Liver (tissue), 9 donors: Measurements from ENCODE around the gene PISD. TPM values are rescaled to one million over a fixed set of nuclear protein-coding genes. Genes with fewer than 3 reads are reported as not detected.

Source experiments
- DNase-seq: peaks from one replicate; pipeline ENCODE4 v3.0.0-alpha.2; 2017; ENCODE audit warnings: low spot score
- H3K27ac ChIP-seq, 2 donors: one replicate each; pipeline ENCODE4 v1.7.0; 2013; ENCODE audit warnings: inconsistent platforms in 2 of 2, low read length in 2 of 2, control low read depth in 1 of 2, low read depth in 1 of 2, mild to moderate bottlenecking in 1 of 2
- H3K27me3 ChIP-seq, 4 donors: one replicate each; pipeline versions ENCODE4 v1.6.1 to v1.7.0; 2013; ENCODE audit warnings: low read length in 3 of 4, inconsistent platforms in 1 of 4, mild to moderate bottlenecking in 1 of 4, moderate library complexity in 1 of 4; ENCODE audit not compliant: control insufficient read depth in 4 of 4, insufficient read depth in 4 of 4
- H3K36me3 ChIP-seq, 4 donors: one replicate each; pipeline versions ENCODE4 v1.6.1 to v1.7.0; 2013; ENCODE audit warnings: low read length in 3 of 4, mild to moderate bottlenecking in 3 of 4, low read depth in 1 of 4, moderate library complexity in 1 of 4; ENCODE audit not compliant: control insufficient read depth in 4 of 4, insufficient read depth in 3 of 4
- H3K4me1 ChIP-seq, 4 donors: one replicate each; pipeline versions ENCODE4 v1.6.1 to v1.7.0; 2013; ENCODE audit warnings: low read length in 3 of 4, mild to moderate bottlenecking in 3 of 4, moderate library complexity in 1 of 4; ENCODE audit not compliant: control insufficient read depth in 4 of 4, insufficient read depth in 4 of 4
- H3K4me3 ChIP-seq, 3 donors: one replicate each; pipeline versions ENCODE4 v1.6.1 to v1.7.0; 2013; ENCODE audit warnings: low read length in 3 of 3, control low read depth in 1 of 3, low read depth in 1 of 3, mild to moderate bottlenecking in 1 of 3
- H3K9ac ChIP-seq, 2 donors: one replicate each; pipeline ENCODE4 v1.7.0; 2013; ENCODE audit warnings: low read length in 2 of 2, mild to moderate bottlenecking in 2 of 2, moderate library complexity in 2 of 2, control low read depth in 1 of 2, low read depth in 1 of 2
- H3K9me3 ChIP-seq, 4 donors: one replicate each; pipeline versions ENCODE4 v1.6.1 to v1.7.0; 2013; ENCODE audit warnings: low read length in 3 of 4; ENCODE audit not compliant: control insufficient read depth in 4 of 4
- EGR1 ChIP-seq, 2 donors: IDR thresholded peaks; 2 replicates each; pipeline ENCODE4 v1.6.1; 2016 to 2018; ENCODE audit warnings: antibody characterized with exemption in 2 of 2, low read depth in 2 of 2
- FOXA1 ChIP-seq: IDR thresholded peaks from 2 replicates; pipeline ENCODE4 v1.6.1; 2016; ENCODE audit warnings: antibody characterized with exemption
- FOXA2 ChIP-seq: IDR thresholded peaks from 2 replicates; pipeline ENCODE4 v1.6.1; 2016; ENCODE audit warnings: antibody characterized with exemption
- GABPA ChIP-seq, 2 donors: IDR thresholded peaks in 1 of 2; conservative IDR thresholded peaks in 1 of 2; 2 replicates each; pipeline ENCODE4 v1.6.1; 2016; ENCODE audit warnings: antibody characterized with exemption in 2 of 2, mild to moderate bottlenecking in 1 of 2, moderate library complexity in 1 of 2
- HNF4A ChIP-seq, 2 donors: conservative IDR thresholded peaks; 2 replicates each; pipeline ENCODE4 v1.6.1; 2016; ENCODE audit warnings: antibody characterized with exemption in 2 of 2, mild to moderate bottlenecking in 2 of 2
- HNF4G ChIP-seq: IDR thresholded peaks from 2 replicates; pipeline ENCODE4 v1.6.1; 2016; ENCODE audit warnings: antibody characterized with exemption
- JUND ChIP-seq, 2 donors: IDR thresholded peaks; 2 replicates each; pipeline ENCODE4 v1.6.1; 2016; ENCODE audit warnings: antibody characterized with exemption in 2 of 2
- NR2F2 ChIP-seq: IDR thresholded peaks from 2 replicates; pipeline ENCODE4 v1.6.1; 2016; ENCODE audit warnings: antibody characterized with exemption
- RAD21 ChIP-seq, 2 donors: IDR thresholded peaks; 2 replicates each; pipeline ENCODE4 v1.6.1; 2016; ENCODE audit warnings: antibody characterized with exemption in 2 of 2, mild to moderate bottlenecking in 2 of 2
- RXRA ChIP-seq, 2 donors: IDR thresholded peaks; 2 replicates each; pipeline ENCODE4 v1.6.1; 2017 to 2018; ENCODE audit warnings: antibody characterized with exemption in 2 of 2, mild to moderate bottlenecking in 1 of 2
- SP1 ChIP-seq: IDR thresholded peaks from 2 replicates; pipeline ENCODE4 v1.6.1; 2018; ENCODE audit warnings: antibody characterized with exemption, mild to moderate bottlenecking
- TAF1 ChIP-seq: conservative IDR thresholded peaks from 2 replicates; pipeline ENCODE4 v1.6.1; 2016; ENCODE audit warnings: antibody characterized with exemption, mild to moderate bottlenecking
- YY1 ChIP-seq: IDR thresholded peaks from 2 replicates; pipeline ENCODE4 v1.6.1; 2016; ENCODE audit warnings: antibody characterized with exemption, mild to moderate bottlenecking
- WGBS: extraction: QIAGEN DNeasy Blood & Tissue Kit; methylation state at CpG from one replicate; pipeline ENCODE4 v1.1.7; 2013; 5-methylcytosine and 5-hydroxymethylcytosine counted together
- polyA plus RNA-seq, 2 donors: library from polyadenylated mRNA; stranded (reverse) in 1 of 2; unstranded in 1 of 2; fragments of 200-250 nt in 1 of 2; fragments of >200 nt in 1 of 2; fragmentation: Nextera tagmentation in 1 of 2; extraction: Ambion mirVana in 1 of 2; gene quantifications; one replicate each; pipeline versions ENCODE4 v1.2.1 to v1.2.3, GENCODE V29; 2013 to 2015
- total RNA-seq, 2 donors: library from RNA; depleted of rRNA; stranded (reverse); fragments of >200 nt; gene quantifications; one replicate each; pipeline ENCODE4 v1.2.3, GENCODE V29; 2014
- TF ChIP-seq, protein P1 (sequence below): fragments of 150-350 bp; IDR thresholded peaks from 2 replicates; pipeline ENCODE4 v1.5.1; 2017; ENCODE audit warnings: improper control_type of control experiment, low read depth, low read length; ENCODE audit not compliant: missing input control
- TF ChIP-seq, protein P2 (sequence below): IDR thresholded peaks from 2 replicates; pipeline ENCODE4 v1.6.1; 2016; ENCODE audit warnings: antibody characterized with exemption
- TF ChIP-seq, protein P3 (sequence below): IDR thresholded peaks from 2 replicates; pipeline ENCODE4 v1.6.1; 2016; ENCODE audit warnings: antibody characterized with exemption
- TF ChIP-seq, protein P4 (sequence below): IDR thresholded peaks from 2 replicates; pipeline ENCODE4 v1.6.1; 2016; ENCODE audit warnings: antibody characterized with exemption
- TF ChIP-seq, protein P5 (sequence below): IDR thresholded peaks from 2 replicates; pipeline ENCODE4 v1.6.1; 2016; ENCODE audit warnings: antibody characterized with exemption, mild to moderate bottlenecking
- donor health status: healthy.
- donor health status: healthy.
- donor health status: healthy.
- donor health status: healthy.
- donor health status: healthy.

The PISD gene
- total and polyA plus RNA-seq, 4 donors = 14.7 to 28.3 (median 20.4) TPM

DNA sequence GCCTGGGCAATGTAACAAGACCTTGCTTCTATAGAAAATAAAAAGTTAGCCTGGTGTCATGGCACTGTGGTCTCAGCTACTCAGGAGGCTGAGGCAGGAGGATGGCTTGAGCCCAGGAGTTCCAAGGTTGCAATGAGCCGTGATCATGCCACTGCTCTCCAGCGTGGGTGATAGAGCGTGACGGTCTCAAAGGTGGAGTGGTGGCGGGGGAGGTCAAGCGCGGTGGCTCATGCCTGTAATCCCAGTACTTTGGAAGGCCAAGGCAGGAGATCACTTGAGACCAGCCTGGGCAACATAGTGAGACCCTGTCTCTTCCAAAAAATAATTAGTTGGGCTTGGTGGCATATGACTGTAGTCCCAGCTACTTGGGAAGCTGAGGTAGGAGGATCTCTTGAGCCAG lies 16.7 kb upstream of the PISD start:
- Histone ChIP-seq H3K27me3 (no peaks in the 10 kb centered on the region), H3K27ac (no peak overlapping the region), H3K4me3 (no peak overlapping the region), H3K4me1 (peaks cover 0 to 9% (median 0%) of the 10 kb centered on the region in 4 donors), H3K36me3 (peaks cover 0 to 9% (median 3%) of the 10 kb centered on the region in 4 donors), H3K9ac (no peak overlapping the region), H3K9me3 (no peaks in the 10 kb centered on the region)
- 93% methylated on average over 7 of the region's 7 CpGs for WGBS
- DNase-seq = no peak
- TF ChIP-seq, protein P1, sequence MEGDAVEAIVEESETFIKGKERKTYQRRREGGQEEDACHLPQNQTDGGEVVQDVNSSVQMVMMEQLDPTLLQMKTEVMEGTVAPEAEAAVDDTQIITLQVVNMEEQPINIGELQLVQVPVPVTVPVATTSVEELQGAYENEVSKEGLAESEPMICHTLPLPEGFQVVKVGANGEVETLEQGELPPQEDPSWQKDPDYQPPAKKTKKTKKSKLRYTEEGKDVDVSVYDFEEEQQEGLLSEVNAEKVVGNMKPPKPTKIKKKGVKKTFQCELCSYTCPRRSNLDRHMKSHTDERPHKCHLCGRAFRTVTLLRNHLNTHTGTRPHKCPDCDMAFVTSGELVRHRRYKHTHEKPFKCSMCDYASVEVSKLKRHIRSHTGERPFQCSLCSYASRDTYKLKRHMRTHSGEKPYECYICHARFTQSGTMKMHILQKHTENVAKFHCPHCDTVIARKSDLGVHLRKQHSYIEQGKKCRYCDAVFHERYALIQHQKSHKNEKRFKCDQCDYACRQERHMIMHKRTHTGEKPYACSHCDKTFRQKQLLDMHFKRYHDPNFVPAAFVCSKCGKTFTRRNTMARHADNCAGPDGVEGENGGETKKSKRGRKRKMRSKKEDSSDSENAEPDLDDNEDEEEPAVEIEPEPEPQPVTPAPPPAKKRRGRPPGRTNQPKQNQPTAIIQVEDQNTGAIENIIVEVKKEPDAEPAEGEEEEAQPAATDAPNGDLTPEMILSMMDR = no peak
- TF ChIP-seq RAD21 (IDR thresholded peaks at IDR 0.05) (no peak), FOXA2 (no peak), EGR1 (IDR thresholded peaks at IDR 0.05; ENCODE audit: low read depth in 2 of 2) (no peak), HNF4A (conservative IDR thresholded peaks at IDR 0.05) (no peak), NR2F2 (no peak), GABPA (IDR thresholded peaks at IDR 0.05 in 1 of 2, conservative IDR thresholded peaks at IDR 0.05 in 1 of 2) (no peak), JUND (IDR thresholded peaks at IDR 0.05) (no peak)
- TF ChIP-seq, protein P2, sequence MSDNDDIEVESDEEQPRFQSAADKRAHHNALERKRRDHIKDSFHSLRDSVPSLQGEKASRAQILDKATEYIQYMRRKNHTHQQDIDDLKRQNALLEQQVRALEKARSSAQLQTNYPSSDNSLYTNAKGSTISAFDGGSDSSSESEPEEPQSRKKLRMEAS = no peak
- TF ChIP-seq, protein P3, sequence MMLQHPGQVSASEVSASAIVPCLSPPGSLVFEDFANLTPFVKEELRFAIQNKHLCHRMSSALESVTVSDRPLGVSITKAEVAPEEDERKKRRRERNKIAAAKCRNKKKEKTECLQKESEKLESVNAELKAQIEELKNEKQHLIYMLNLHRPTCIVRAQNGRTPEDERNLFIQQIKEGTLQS = no peak

DNA sequence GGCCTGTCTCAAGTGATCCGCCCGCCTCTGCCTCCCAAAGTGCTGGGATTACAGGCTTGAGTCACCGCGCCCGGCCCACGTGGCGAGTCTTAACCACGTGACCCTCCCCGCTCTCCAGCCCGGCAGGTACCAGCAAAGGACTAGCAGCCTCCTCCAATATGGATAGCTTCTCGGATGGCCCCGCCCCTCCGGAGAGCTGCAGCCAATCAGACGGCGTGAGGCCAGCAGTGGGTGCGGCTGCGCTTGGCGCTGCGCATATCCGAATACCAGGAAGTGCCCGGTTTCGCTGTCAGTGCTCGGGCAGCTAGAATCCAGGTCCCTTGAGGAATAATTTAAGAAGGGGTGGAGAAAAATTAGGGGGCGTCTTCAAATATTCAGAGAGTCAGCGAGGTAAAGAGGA lies 14.7 kb upstream of the PISD start:
- TF ChIP-seq, protein P4, sequence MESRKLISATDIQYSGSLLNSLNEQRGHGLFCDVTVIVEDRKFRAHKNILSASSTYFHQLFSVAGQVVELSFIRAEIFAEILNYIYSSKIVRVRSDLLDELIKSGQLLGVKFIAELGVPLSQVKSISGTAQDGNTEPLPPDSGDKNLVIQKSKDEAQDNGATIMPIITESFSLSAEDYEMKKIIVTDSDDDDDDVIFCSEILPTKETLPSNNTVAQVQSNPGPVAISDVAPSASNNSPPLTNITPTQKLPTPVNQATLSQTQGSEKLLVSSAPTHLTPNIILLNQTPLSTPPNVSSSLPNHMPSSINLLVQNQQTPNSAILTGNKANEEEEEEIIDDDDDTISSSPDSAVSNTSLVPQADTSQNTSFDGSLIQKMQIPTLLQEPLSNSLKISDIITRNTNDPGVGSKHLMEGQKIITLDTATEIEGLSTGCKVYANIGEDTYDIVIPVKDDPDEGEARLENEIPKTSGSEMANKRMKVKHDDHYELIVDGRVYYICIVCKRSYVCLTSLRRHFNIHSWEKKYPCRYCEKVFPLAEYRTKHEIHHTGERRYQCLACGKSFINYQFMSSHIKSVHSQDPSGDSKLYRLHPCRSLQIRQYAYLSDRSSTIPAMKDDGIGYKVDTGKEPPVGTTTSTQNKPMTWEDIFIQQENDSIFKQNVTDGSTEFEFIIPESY = no peak
- TF ChIP-seq TAF1 (no peak), JUND (IDR thresholded peaks at IDR 0.05) (no peak), RXRA (IDR thresholded peaks at IDR 0.05) (no peak), EGR1 (IDR thresholded peaks at IDR 0.05; ENCODE audit: low read depth in 2 of 2) (no peak), SP1 (peak; percentile 49), FOXA1 (no peak), YY1 (peak; percentile 36), HNF4G (no peak), HNF4A (conservative IDR thresholded peaks at IDR 0.05) (no peak), GABPA (IDR thresholded peaks at IDR 0.05 in 1 of 2, conservative IDR thresholded peaks at IDR 0.05 in 1 of 2) (peak in 1 of 2 donors; percentile 9), FOXA2 (no peak), NR2F2 (no peak), RAD21 (IDR thresholded peaks at IDR 0.05) (peak; percentile 6 to 18)
- TF ChIP-seq, protein P2 = peak; percentile 53
- TF ChIP-seq, protein P5, sequence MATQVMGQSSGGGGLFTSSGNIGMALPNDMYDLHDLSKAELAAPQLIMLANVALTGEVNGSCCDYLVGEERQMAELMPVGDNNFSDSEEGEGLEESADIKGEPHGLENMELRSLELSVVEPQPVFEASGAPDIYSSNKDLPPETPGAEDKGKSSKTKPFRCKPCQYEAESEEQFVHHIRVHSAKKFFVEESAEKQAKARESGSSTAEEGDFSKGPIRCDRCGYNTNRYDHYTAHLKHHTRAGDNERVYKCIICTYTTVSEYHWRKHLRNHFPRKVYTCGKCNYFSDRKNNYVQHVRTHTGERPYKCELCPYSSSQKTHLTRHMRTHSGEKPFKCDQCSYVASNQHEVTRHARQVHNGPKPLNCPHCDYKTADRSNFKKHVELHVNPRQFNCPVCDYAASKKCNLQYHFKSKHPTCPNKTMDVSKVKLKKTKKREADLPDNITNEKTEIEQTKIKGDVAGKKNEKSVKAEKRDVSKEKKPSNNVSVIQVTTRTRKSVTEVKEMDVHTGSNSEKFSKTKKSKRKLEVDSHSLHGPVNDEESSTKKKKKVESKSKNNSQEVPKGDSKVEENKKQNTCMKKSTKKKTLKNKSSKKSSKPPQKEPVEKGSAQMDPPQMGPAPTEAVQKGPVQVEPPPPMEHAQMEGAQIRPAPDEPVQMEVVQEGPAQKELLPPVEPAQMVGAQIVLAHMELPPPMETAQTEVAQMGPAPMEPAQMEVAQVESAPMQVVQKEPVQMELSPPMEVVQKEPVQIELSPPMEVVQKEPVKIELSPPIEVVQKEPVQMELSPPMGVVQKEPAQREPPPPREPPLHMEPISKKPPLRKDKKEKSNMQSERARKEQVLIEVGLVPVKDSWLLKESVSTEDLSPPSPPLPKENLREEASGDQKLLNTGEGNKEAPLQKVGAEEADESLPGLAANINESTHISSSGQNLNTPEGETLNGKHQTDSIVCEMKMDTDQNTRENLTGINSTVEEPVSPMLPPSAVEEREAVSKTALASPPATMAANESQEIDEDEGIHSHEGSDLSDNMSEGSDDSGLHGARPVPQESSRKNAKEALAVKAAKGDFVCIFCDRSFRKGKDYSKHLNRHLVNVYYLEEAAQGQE = peak; percentile 93
- TF ChIP-seq, protein P1 = no peak
- TF ChIP-seq, protein P3 = no peak
- H3K9ac ChIP-seq = peak overlapping the region in 1 of 2 donors; percentile 66
- H3K27me3 ChIP-seq = no peaks in the 10 kb centered on the region
- peak overlapping the region in 2 of 3 donors; percentile 55 to 58 for H3K4me3 ChIP-seq
- WGBS = 5% methylated on average over 25 of the region's 25 CpGs
- H3K4me1 ChIP-seq = peaks cover 0 to 9% (median 0%) of the 10 kb centered on the region in 4 donors
- H3K9me3 ChIP-seq = no peaks in the 10 kb centered on the region
- H3K36me3 ChIP-seq = no peaks in the 10 kb centered on the region
- H3K27ac ChIP-seq = no peak overlapping the region
- DNase-seq = peak; percentile 95
